Measurements from ENCODE around the gene RAB7B.

RAB7B gene

GRCh38 chr1:205993068-205993467 is 10.1 kb downstream of the RAB7B start:
- DNase-seq = no peak

- no peak for DNase-seq
These were observed 10.8 kb downstream of the RAB7B start for GRCh38 chr1:205992218-205992882.

GRCh38 chr1:205991237-205991636 is 12.0 kb downstream of the RAB7B start:
- no peak for DNase-seq

GRCh38 chr1:205990226-205990625 is 13.0 kb downstream of the RAB7B start:
- DNase-seq = no peak

GRCh38 chr1:205989786-205990185 is 13.4 kb downstream of the RAB7B start:
- no peak for DNase-seq

GRCh38 chr1:205988585-205988995 is 14.6 kb downstream of the RAB7B start:
- no peak for DNase-seq

- DNase-seq = no peak
These were observed 16.3 kb downstream of the RAB7B start for GRCh38 chr1:205986861-205987260.

GRCh38 chr1:205986292-205986691 is 16.9 kb downstream of the RAB7B start:
- DNase-seq = no peak

GRCh38 chr1:205985330-205986005 is 17.7 kb downstream of the RAB7B start:
- DNase-seq = no peak

GRCh38 chr1:205983925-205984725 is 19.1 kb downstream of the RAB7B start:
- DNase-seq = peak; percentile 56

- DNase-seq = no peak
These were observed 21.9 kb downstream of the RAB7B start for GRCh38 chr1:205981257-205981656.

GRCh38 chr1:205980237-205980870 is 22.8 kb downstream of the RAB7B start:
- no peak for DNase-seq

GRCh38 chr1:205979301-205979700 is 23.9 kb downstream of the RAB7B start:
- DNase-seq = no peak

GRCh38 chr1:205978676-205979075 is 24.5 kb downstream of the RAB7B start:
- DNase-seq = no peak

GRCh38 chr1:205977402-205978014 is 25.7 kb downstream of the RAB7B start:
- DNase-seq = peak; percentile 87

GRCh38 chr1:205976708-205977401 is 26.3 kb downstream of the RAB7B start:
- peak; percentile 21 for DNase-seq

- no peak for DNase-seq
These were observed 27.2 kb downstream of the RAB7B start for GRCh38 chr1:205976036-205976435.

- no peak for DNase-seq
These were observed 27.7 kb downstream of the RAB7B start for GRCh38 chr1:205975387-205975998.

GRCh38 chr1:205974712-205975111 is 28.5 kb downstream of the RAB7B start:
- no peak for DNase-seq

- no peak for DNase-seq
These were observed 29.6 kb downstream of the RAB7B start for GRCh38 chr1:205973377-205974232.
